Measurements from ENCODE around the gene KIF5A.

KIF5A gene

GRCh38 chr12:57590864-57591781 is 41.3 kb downstream of the KIF5A start, which contains the start of gene PIP4K2C:
Gene PIP4K2C (plus strand): TSS chr12:57591192. CDS start chr12:57591290, 98 bp downstream.
- Histone ChIP-seq H3K9me3 (ENCODE audit: control insufficient read depth, low read length) (no peaks in the 10 kb centered on the region), H3K9ac (ENCODE audit: low read length) (peak within 1 kb of the TSS; percentile 62), H3K4me1 (ENCODE audit: control insufficient read depth, insufficient read depth, low read length) (peaks cover 8% of the 10 kb centered on the region), H3K36me3 (ENCODE audit: control insufficient read depth, insufficient read depth, low read length, severe bottlenecking) (no peaks in the 10 kb centered on the region), H3K4me3 (ENCODE audit: low read length) (peak within 1 kb of the TSS; percentile 84), H3K27me3 (replicated peaks; ENCODE audit: control insufficient read depth, insufficient read depth, low read length) (peaks cover 39% of the 10 kb centered on the region)
- peak; percentile 82 for DNase-seq (ENCODE audit: low read depth)

GRCh38 chr12:57591782-57592325 is 42.0 kb downstream of the KIF5A start:
- H3K4me1 ChIP-seq (ENCODE audit: control insufficient read depth, insufficient read depth, low read length): peaks cover 8% of the 10 kb centered on the region
- H3K9ac ChIP-seq (ENCODE audit: low read length): no peak overlapping the region
- H3K9me3 ChIP-seq (ENCODE audit: control insufficient read depth, low read length): no peaks in the 10 kb centered on the region
- DNase-seq (ENCODE audit: low read depth): no peak
- peak overlapping the region; percentile 84 for H3K4me3 ChIP-seq (ENCODE audit: low read length)
- peaks cover 32% of the 10 kb centered on the region for H3K27me3 ChIP-seq (replicated peaks; ENCODE audit: control insufficient read depth, insufficient read depth, low read length)
- H3K36me3 ChIP-seq (ENCODE audit: control insufficient read depth, insufficient read depth, low read length, severe bottlenecking): no peaks in the 10 kb centered on the region

GRCh38 chr12:57592551-57593165 is 42.8 kb downstream of the KIF5A start:
- peaks cover 29% of the 10 kb centered on the region for H3K27me3 ChIP-seq (replicated peaks; ENCODE audit: control insufficient read depth, insufficient read depth, low read length)
- H3K9me3 ChIP-seq (ENCODE audit: control insufficient read depth, low read length): no peaks in the 10 kb centered on the region
- peaks cover 8% of the 10 kb centered on the region for H3K4me1 ChIP-seq (ENCODE audit: control insufficient read depth, insufficient read depth, low read length)
- no peaks in the 10 kb centered on the region for H3K36me3 ChIP-seq (ENCODE audit: control insufficient read depth, insufficient read depth, low read length, severe bottlenecking)
- DNase-seq (ENCODE audit: low read depth): no peak
- H3K4me3 ChIP-seq (ENCODE audit: low read length): no peak overlapping the region
- no peak overlapping the region for H3K9ac ChIP-seq (ENCODE audit: low read length)

- no peak overlapping the region for H3K4me3 ChIP-seq (ENCODE audit: low read length)
- H3K9ac ChIP-seq (ENCODE audit: low read length): no peak overlapping the region
These were observed 43.3 kb downstream of the KIF5A start for GRCh38 chr12:57593187-57593586.

GRCh38 chr12:57600395-57600794 is 50.6 kb downstream of the KIF5A start:
- no peaks in the 10 kb centered on the region for H3K9me3 ChIP-seq (ENCODE audit: control insufficient read depth, low read length)
- H3K9ac ChIP-seq (ENCODE audit: low read length): no peak overlapping the region
- no peaks in the 10 kb centered on the region for H3K36me3 ChIP-seq (ENCODE audit: control insufficient read depth, insufficient read depth, low read length, severe bottlenecking)
- H3K4me1 ChIP-seq (ENCODE audit: control insufficient read depth, insufficient read depth, low read length): peaks cover 4% of the 10 kb centered on the region
- H3K27me3 ChIP-seq (replicated peaks; ENCODE audit: control insufficient read depth, insufficient read depth, low read length): peaks cover 22% of the 10 kb centered on the region
- DNase-seq (ENCODE audit: low read depth): no peak
- H3K4me3 ChIP-seq (ENCODE audit: low read length): no peak overlapping the region

More at GRCh38 chr12:57593187-57593586, 43.3 kb downstream of the KIF5A start:
- Histone ChIP-seq H3K36me3 (ENCODE audit: control insufficient read depth, insufficient read depth, low read length, severe bottlenecking) (no peaks in the 10 kb centered on the region), H3K9me3 (ENCODE audit: control insufficient read depth, low read length) (no peaks in the 10 kb centered on the region), H3K4me1 (ENCODE audit: control insufficient read depth, insufficient read depth, low read length) (peaks cover 8% of the 10 kb centered on the region), H3K27me3 (replicated peaks; ENCODE audit: control insufficient read depth, insufficient read depth, low read length) (peaks cover 23% of the 10 kb centered on the region)
- no peak for DNase-seq (ENCODE audit: low read depth)

GRCh38 chr12:57602544-57602943 is 52.7 kb downstream of the KIF5A start:
- Histone ChIP-seq H3K9me3 (ENCODE audit: control insufficient read depth, low read length) (no peaks in the 10 kb centered on the region), H3K4me3 (ENCODE audit: low read length) (no peak overlapping the region), H3K4me1 (ENCODE audit: control insufficient read depth, insufficient read depth, low read length) (peaks cover 4% of the 10 kb centered on the region), H3K27me3 (replicated peaks; ENCODE audit: control insufficient read depth, insufficient read depth, low read length) (peaks cover 25% of the 10 kb centered on the region), H3K36me3 (ENCODE audit: control insufficient read depth, insufficient read depth, low read length, severe bottlenecking) (no peaks in the 10 kb centered on the region), H3K9ac (ENCODE audit: low read length) (no peak overlapping the region)
- no peak for DNase-seq (ENCODE audit: low read depth)

GRCh38 chr12:57603324-57603723 is 53.5 kb downstream of the KIF5A start:
- Histone ChIP-seq H3K4me1 (ENCODE audit: control insufficient read depth, insufficient read depth, low read length) (peaks cover 4% of the 10 kb centered on the region), H3K9me3 (ENCODE audit: control insufficient read depth, low read length) (no peaks in the 10 kb centered on the region), H3K36me3 (ENCODE audit: control insufficient read depth, insufficient read depth, low read length, severe bottlenecking) (no peaks in the 10 kb centered on the region), H3K27me3 (replicated peaks; ENCODE audit: control insufficient read depth, insufficient read depth, low read length) (peaks cover 25% of the 10 kb centered on the region), H3K9ac (ENCODE audit: low read length) (no peak overlapping the region), H3K4me3 (ENCODE audit: low read length) (no peak overlapping the region)
- no peak for DNase-seq (ENCODE audit: low read depth)

- peak overlapping the region; percentile 30 for H3K9ac ChIP-seq (ENCODE audit: low read length)
- peak overlapping the region; percentile 73 for H3K4me3 ChIP-seq (ENCODE audit: low read length)
- H3K27me3 ChIP-seq (replicated peaks; ENCODE audit: control insufficient read depth, insufficient read depth, low read length): peaks cover 24% of the 10 kb centered on the region
- H3K9me3 ChIP-seq (ENCODE audit: control insufficient read depth, low read length): no peaks in the 10 kb centered on the region
- peaks cover 4% of the 10 kb centered on the region for H3K4me1 ChIP-seq (ENCODE audit: control insufficient read depth, insufficient read depth, low read length)
- peak; percentile 52 for DNase-seq (ENCODE audit: low read depth)
- H3K36me3 ChIP-seq (ENCODE audit: control insufficient read depth, insufficient read depth, low read length, severe bottlenecking): no peaks in the 10 kb centered on the region
These were observed 54.1 kb downstream of the KIF5A start for GRCh38 chr12:57603815-57604453.

GRCh38 chr12:57604454-57604991 is 54.7 kb downstream of the KIF5A start, which contains the start of gene DTX3:
Gene DTX3 (plus strand): TSS chr12:57604824. CDS start chr12:57606518, 1,694 bp downstream.
- peaks cover 4% of the 10 kb centered on the region for H3K4me1 ChIP-seq (ENCODE audit: control insufficient read depth, insufficient read depth, low read length)
- peak within 1 kb of the TSS; percentile 73 for H3K4me3 ChIP-seq (ENCODE audit: low read length)
- no peaks in the 10 kb centered on the region for H3K9me3 ChIP-seq (ENCODE audit: control insufficient read depth, low read length)
- DNase-seq (ENCODE audit: low read depth): peak; percentile 51
- H3K9ac ChIP-seq (ENCODE audit: low read length): peak within 1 kb of the TSS; percentile 39
- peaks cover 18% of the 10 kb centered on the region for H3K27me3 ChIP-seq (replicated peaks; ENCODE audit: control insufficient read depth, insufficient read depth, low read length)
- no peaks in the 10 kb centered on the region for H3K36me3 ChIP-seq (ENCODE audit: control insufficient read depth, insufficient read depth, low read length, severe bottlenecking)

- peak overlapping the region; percentile 71 for H3K4me3 ChIP-seq (ENCODE audit: low read length)
- DNase-seq (ENCODE audit: low read depth): peak; percentile 50
- peak overlapping the region; percentile 39 for H3K9ac ChIP-seq (ENCODE audit: low read length)
- peaks cover 18% of the 10 kb centered on the region for H3K27me3 ChIP-seq (replicated peaks; ENCODE audit: control insufficient read depth, insufficient read depth, low read length)
- peaks cover 4% of the 10 kb centered on the region for H3K4me1 ChIP-seq (ENCODE audit: control insufficient read depth, insufficient read depth, low read length)
- no peaks in the 10 kb centered on the region for H3K36me3 ChIP-seq (ENCODE audit: control insufficient read depth, insufficient read depth, low read length, severe bottlenecking)
- H3K9me3 ChIP-seq (ENCODE audit: control insufficient read depth, low read length): no peaks in the 10 kb centered on the region
These were observed 55.4 kb downstream of the KIF5A start for GRCh38 chr12:57604992-57605810.
